Parathyroid adenoma (tissue), 2 donors: ENCODE measurements around the gene CPVL.

ENCODE experiments used
- H2AFZ ChIP-seq: fragments of 300-600 bp; sonication (generic); one replicate; pipeline ENCODE4 v1.7.0; 2017; ENCODE audit warnings: antibody characterized with exemption, mild to moderate bottlenecking
- H3K27ac ChIP-seq: fragments of 300-600 bp; sonication (generic); one replicate; pipeline ENCODE4 v1.7.0; 2017
- H3K27me3 ChIP-seq: fragments of 300-600 bp; sonication (generic); one replicate; pipeline ENCODE4 v1.7.0; 2017; ENCODE audit warnings: low read length; ENCODE audit not compliant: control insufficient read depth, insufficient read depth
- H3K36me3 ChIP-seq: fragments of 300-600 bp; sonication (generic); one replicate; pipeline ENCODE4 v1.7.0; 2017; ENCODE audit warnings: low read length; ENCODE audit not compliant: control insufficient read depth, insufficient read depth
- H3K4me1 ChIP-seq: fragments of 300-600 bp; sonication (generic); one replicate; pipeline ENCODE4 v1.7.0; 2017; ENCODE audit warnings: control low read depth
- H3K4me2 ChIP-seq: fragments of 300-600 bp; sonication (generic); one replicate; pipeline ENCODE4 v1.7.0; 2017; ENCODE audit warnings: low read length
- H3K4me3 ChIP-seq: fragments of 300-600 bp; sonication (generic); one replicate; pipeline ENCODE4 v1.7.0; 2017; ENCODE audit warnings: low read depth, low read length
- H3K79me2 ChIP-seq: fragments of 300-600 bp; sonication (generic); one replicate; pipeline ENCODE4 v1.7.0; 2017; ENCODE audit warnings: control low read depth
- H3K9ac ChIP-seq: fragments of 300-600 bp; sonication (generic); one replicate; pipeline ENCODE4 v1.7.0; 2017; ENCODE audit warnings: mild to moderate bottlenecking
- H3K9me3 ChIP-seq: fragments of 300-600 bp; sonication (generic); one replicate; pipeline ENCODE4 v1.7.0; 2017; ENCODE audit warnings: low read length; ENCODE audit not compliant: control insufficient read depth
- CTCF ChIP-seq: fragments of 300-600 bp; sonication (generic); IDR thresholded peaks from one replicate; pipeline ENCODE4 v1.7.0; 2017; ENCODE audit warnings: antibody characterized with exemption, mild to moderate bottlenecking
- donor health status: primary hyperparathyroidism.

The CPVL gene

GRCh38 chr7:28976022-28976421 lies 170.3 kb downstream of the CPVL start:
- peaks cover 3% of the 10 kb centered on the region for H3K36me3 ChIP-seq
- no peak overlapping the region for H2AFZ ChIP-seq

GRCh38 chr7:28973591-28973990 lies 172.7 kb downstream of the CPVL start:
- Histone ChIP-seq H3K9ac (no peak overlapping the region), H3K4me1 (no peaks in the 10 kb centered on the region), H3K36me3 (peaks cover 3% of the 10 kb centered on the region), H2AFZ (no peak overlapping the region), H3K9me3 (no peaks in the 10 kb centered on the region), H3K4me2 (no peak overlapping the region), H3K4me3 (no peak overlapping the region), H3K27me3 (no peaks in the 10 kb centered on the region), H3K27ac (no peak overlapping the region), H3K79me2 (no peaks in the 10 kb centered on the region)
- no peak for TF ChIP-seq CTCF

More at GRCh38 chr7:28976022-28976421, 170.3 kb downstream of the CPVL start:
- no peaks in the 10 kb centered on the region for H3K9me3 ChIP-seq
- no peaks in the 10 kb centered on the region for H3K4me1 ChIP-seq
- H3K27ac ChIP-seq, result no peak overlapping the region
- H3K4me2 ChIP-seq, result no peak overlapping the region
- TF ChIP-seq CTCF, result no peak
- H3K9ac ChIP-seq, result no peak overlapping the region
- H3K27me3 ChIP-seq, result no peaks in the 10 kb centered on the region
- H3K4me3 ChIP-seq, result no peak overlapping the region
- no peaks in the 10 kb centered on the region for H3K79me2 ChIP-seq

- no peaks in the 10 kb centered on the region for H3K9me3 ChIP-seq
- H3K4me3 ChIP-seq, result no peak overlapping the region
- no peak overlapping the region for H3K9ac ChIP-seq
- H3K79me2 ChIP-seq, result no peaks in the 10 kb centered on the region
- H3K27ac ChIP-seq, result no peak overlapping the region
- no peaks in the 10 kb centered on the region for H3K27me3 ChIP-seq
- H3K36me3 ChIP-seq, result no peaks in the 10 kb centered on the region
- H2AFZ ChIP-seq, result no peak overlapping the region
- H3K4me2 ChIP-seq, result no peak overlapping the region
- no peak for TF ChIP-seq CTCF
- no peaks in the 10 kb centered on the region for H3K4me1 ChIP-seq
Observed at GRCh38 chr7:28964056-28964455, 182.3 kb downstream of the CPVL start.

GRCh38 chr7:28961972-28962371 lies 184.4 kb downstream of the CPVL start:
- H3K9ac ChIP-seq, result no peak overlapping the region
- no peaks in the 10 kb centered on the region for H3K36me3 ChIP-seq
- no peaks in the 10 kb centered on the region for H3K9me3 ChIP-seq
- H3K79me2 ChIP-seq, result no peaks in the 10 kb centered on the region
- no peaks in the 10 kb centered on the region for H3K4me1 ChIP-seq
- no peak overlapping the region for H2AFZ ChIP-seq
- no peak overlapping the region for H3K27ac ChIP-seq
- no peak for TF ChIP-seq CTCF
- no peaks in the 10 kb centered on the region for H3K27me3 ChIP-seq
- no peak overlapping the region for H3K4me3 ChIP-seq
- no peak overlapping the region for H3K4me2 ChIP-seq

GRCh38 chr7:28960071-28960840 lies 186.1 kb downstream of the CPVL start:
- no peak overlapping the region for H2AFZ ChIP-seq
- H3K4me2 ChIP-seq, result no peak overlapping the region
- H3K9ac ChIP-seq, result no peak overlapping the region
- H3K27ac ChIP-seq, result no peak overlapping the region
- H3K9me3 ChIP-seq, result no peaks in the 10 kb centered on the region
- no peak for TF ChIP-seq CTCF
- H3K4me3 ChIP-seq, result no peak overlapping the region
- H3K36me3 ChIP-seq, result no peaks in the 10 kb centered on the region
- no peaks in the 10 kb centered on the region for H3K27me3 ChIP-seq
- no peaks in the 10 kb centered on the region for H3K4me1 ChIP-seq
- no peaks in the 10 kb centered on the region for H3K79me2 ChIP-seq
